H1 (cell line): Measurements from ENCODE around the gene LRRC2. TPM values are rescaled to one million over a fixed set of nuclear protein-coding genes. Genes with fewer than 3 reads are reported as not detected.

Source experiments
- CTCF ChIA-PET: fragments of 300-600 bp; sonication (Branson Sonifier 250); formaldehyde crosslinking; loops from one replicate; lab custom pipeline; 2021; ENCODE audit not compliant: partially characterized antibody; lab: Charles Lee
- POLR2A ChIA-PET: fragments of 300-600 bp; sonication (Branson Sonifier 250); formaldehyde crosslinking; loops from one replicate; lab custom pipeline; 2021; ENCODE audit warnings: inconsistent platforms; ENCODE audit not compliant: partially characterized antibody; lab: Charles Lee
- DNase-seq, 2 experiments: peaks; one replicate each; pipeline versions ENCODE4 v3.0.0 to v3.0.0-alpha.2; 2010 to 2022; ENCODE audit warnings: low spot score in 2 of 2, low read depth in 1 of 2, mixed read lengths in 1 of 2
- FAIRE-seq: peaks from 2 replicates; lab custom pipeline; 2011; peaks lifted over from hg19 to GRCh38; lab: Jason Lieb, UNC
- H2AFZ ChIP-seq: 2 replicates; pipeline ENCODE4 v1.8.1; 2012; ENCODE audit warnings: low read length, inconsistent platforms
- H2AK5ac ChIP-seq: 2 replicates; pipeline ENCODE4 v1.6.1; 2013; ENCODE audit warnings: low read depth, low read length
- H2BK120ac ChIP-seq: replicated peaks from 2 replicates; pipeline ENCODE3; 2013; ENCODE audit warnings: low read depth, low read length, inconsistent platforms
- H2BK12ac ChIP-seq: 2 replicates; pipeline ENCODE4 v1.6.1; 2013; ENCODE audit warnings: low read depth, low read length
- H2BK15ac ChIP-seq: 2 replicates; pipeline ENCODE4 v1.6.1; 2013; ENCODE audit warnings: low read length
- H2BK20ac ChIP-seq: 2 replicates; pipeline ENCODE4 v1.6.1; 2013; ENCODE audit warnings: low read length
- H2BK5ac ChIP-seq: 2 replicates; pipeline ENCODE4 v1.6.1; 2013; ENCODE audit warnings: low read depth, low read length
- H3K14ac ChIP-seq: 2 replicates; pipeline ENCODE4 v1.6.1; 2013; ENCODE audit warnings: inconsistent platforms; ENCODE audit not compliant: insufficient read length
- H3K18ac ChIP-seq: 2 replicates; pipeline ENCODE4 v1.6.1; 2013; ENCODE audit warnings: low read length; ENCODE audit errors: extremely low read depth
- H3K23ac ChIP-seq: 2 replicates; pipeline ENCODE4 v1.6.1; 2013; ENCODE audit warnings: inconsistent platforms; ENCODE audit not compliant: insufficient read length
- H3K23me2 ChIP-seq: 2 replicates; pipeline ENCODE4 v1.6.1; 2013; ENCODE audit warnings: low read depth, low read length
- H3K27ac ChIP-seq: 2 replicates; pipeline ENCODE4 v1.6.1; 2011; ENCODE audit warnings: low read depth, low read length, inconsistent platforms
- H3K27me3 ChIP-seq, 4 experiments: replicated peaks in 1 of 4; 1 replicate in 1 of 4; 2 replicates in 3 of 4; pipeline versions ENCODE4 v1.6.1 to v1.8.1; 2011 to 2013; ENCODE audit warnings: low read length in 3 of 4, mild to moderate bottlenecking in 3 of 4, inconsistent platforms in 2 of 4, mixed read lengths in 2 of 4, moderate library complexity in 1 of 4; ENCODE audit not compliant: control insufficient read depth in 3 of 4, insufficient read depth in 3 of 4; ENCODE audit errors: extremely low read depth in 1 of 4
- H3K36me3 ChIP-seq, 4 experiments: 2 replicates each; pipeline versions ENCODE4 v1.6.1 to v1.8.1; 2011 to 2013; ENCODE audit warnings: mild to moderate bottlenecking in 4 of 4, low read length in 3 of 4, moderate library complexity in 2 of 4, control low read depth in 1 of 4, inconsistent platforms in 1 of 4; ENCODE audit not compliant: insufficient read depth in 4 of 4, control insufficient read depth in 2 of 4
- H3K4ac ChIP-seq: replicated peaks from 2 replicates; pipeline ENCODE3; 2013; ENCODE audit warnings: low read length, low read depth, mixed read lengths, inconsistent platforms; ENCODE audit not compliant: insufficient read length
- H3K4me1 ChIP-seq, 4 experiments: replicated peaks in 1 of 4; 1 replicate in 1 of 4; 2 replicates in 3 of 4; pipeline versions ENCODE4 v1.6.1 to v1.8.1; 2011 to 2013; ENCODE audit warnings: low read length in 3 of 4, inconsistent platforms in 2 of 4, mixed read lengths in 1 of 4; ENCODE audit not compliant: insufficient read depth in 4 of 4, control insufficient read depth in 3 of 4
- H3K4me2 ChIP-seq, 2 experiments: 2 replicates each; pipeline versions ENCODE4 v1.6.1 to v1.8.1; 2011 to 2013; ENCODE audit warnings: low read depth in 2 of 2, low read length in 2 of 2, control low read depth in 1 of 2, inconsistent platforms in 1 of 2, mild to moderate bottlenecking in 1 of 2; ENCODE audit not compliant: insufficient read depth in 1 of 2
- H3K4me3 ChIP-seq, 4 experiments: fragments of 200-600, 300-600 bp in 1 of 4; sonication (generic), shearing (Covaris generic), sonication (Bioruptor Twin) in 1 of 4; 2 replicates each; pipeline versions ENCODE4 v1.5.1 to v1.8.1; 2011 to 2016; ENCODE audit warnings: low read length in 4 of 4, low read depth in 3 of 4, control low read depth in 2 of 4, inconsistent platforms in 2 of 4, mild to moderate bottlenecking in 2 of 4, mixed read lengths in 1 of 4, moderate library complexity in 1 of 4; ENCODE audit not compliant: insufficient read depth in 2 of 4; ENCODE audit errors: extremely low read depth in 1 of 4
- H3K56ac ChIP-seq: replicated peaks from 2 replicates; pipeline ENCODE3; 2013; ENCODE audit warnings: low read depth, mild to moderate bottlenecking, mixed read lengths, low read length, inconsistent platforms; ENCODE audit not compliant: insufficient read length
- H3K79me1 ChIP-seq: 2 replicates; pipeline ENCODE4 v1.6.1; 2013; ENCODE audit warnings: low read depth, low read length, control low read depth
- H3K79me2 ChIP-seq, 2 experiments: 2 replicates each; pipeline versions ENCODE4 v1.6.1 to v1.8.1; 2012 to 2013; ENCODE audit warnings: low read length in 2 of 2, mild to moderate bottlenecking in 2 of 2, inconsistent platforms in 1 of 2; ENCODE audit not compliant: insufficient read depth in 2 of 2, control insufficient read depth in 1 of 2
- H3K9ac ChIP-seq, 4 experiments: replicated peaks in 1 of 4; 1 replicate in 1 of 4; 2 replicates in 3 of 4; pipeline versions ENCODE4 v1.6.1 to v1.8.1; 2011 to 2013; ENCODE audit warnings: low read depth in 3 of 4, low read length in 3 of 4, control low read depth in 2 of 4, mild to moderate bottlenecking in 2 of 4, moderate library complexity in 2 of 4, inconsistent platforms in 1 of 4; ENCODE audit errors: extremely low read depth in 1 of 4
- H3K9me3 ChIP-seq, 2 experiments: 2 replicates each; pipeline versions ENCODE4 v1.6.1 to v1.8.1; 2012 to 2013; ENCODE audit warnings: mild to moderate bottlenecking in 2 of 2, moderate library complexity in 2 of 2, control low read depth in 1 of 2, inconsistent platforms in 1 of 2, low read depth in 1 of 2, low read length in 1 of 2, mixed read lengths in 1 of 2; ENCODE audit not compliant: insufficient read depth in 2 of 2
- H4K20me1 ChIP-seq, 2 experiments: replicated peaks in 1 of 2; 2 replicates each; pipeline versions ENCODE3 to v1.8.1; 2011 to 2013; ENCODE audit warnings: inconsistent platforms in 2 of 2, low read length in 2 of 2, mild to moderate bottlenecking in 1 of 2; ENCODE audit not compliant: insufficient read depth in 2 of 2, control insufficient read depth in 1 of 2
- H4K5ac ChIP-seq: 2 replicates; pipeline ENCODE4 v1.6.1; 2013; ENCODE audit warnings: low read length, low read depth, mixed read lengths, inconsistent platforms; ENCODE audit not compliant: insufficient read length
- H4K8ac ChIP-seq: 2 replicates; pipeline ENCODE4 v1.8.0; 2013; ENCODE audit warnings: mild to moderate bottlenecking, moderate library complexity, low read length, inconsistent platforms; ENCODE audit not compliant: insufficient read depth; ENCODE audit errors: extremely low read depth
- H4K91ac ChIP-seq: replicated peaks from 2 replicates; pipeline ENCODE3; 2013; ENCODE audit warnings: low read length, mixed read lengths, inconsistent platforms; ENCODE audit not compliant: insufficient read length
- CBX5 ChIP-seq: fragments of 300-800, 300-1000 bp; sonication (generic); IDR thresholded peaks from 2 replicates; pipeline ENCODE4 v1.7.1; 2016; ENCODE audit warnings: antibody characterized with exemption, low read length, low read depth
- CBX8 ChIP-seq: fragments of 300-800, 300-1000 bp; sonication (generic); IDR thresholded peaks from 2 replicates; pipeline ENCODE4 v1.7.1; 2016; ENCODE audit warnings: low read depth, low read length, borderline replicate concordance
- CTBP2 ChIP-seq: IDR thresholded peaks from 2 replicates; pipeline ENCODE4 v1.7.0; 2011; ENCODE audit warnings: borderline replicate concordance, mild to moderate bottlenecking, moderate library complexity, mixed read lengths, low read length; ENCODE audit not compliant: insufficient read depth, insufficient read length
- FOSL1 ChIP-seq: IDR thresholded peaks from 2 replicates; pipeline ENCODE4 v1.6.1; 2011; ENCODE audit warnings: mild to moderate bottlenecking, low read depth, low read length, moderate library complexity; ENCODE audit not compliant: insufficient read depth
- HDAC6 ChIP-seq: IDR thresholded peaks from one replicate; pipeline ENCODE4 v1.7.1; 2012; ENCODE audit warnings: low read depth, mild to moderate bottlenecking, inconsistent platforms, low read length, moderate library complexity
- POLR2AphosphoS5 ChIP-seq: IDR thresholded peaks from 2 replicates; pipeline ENCODE4 v1.6.1; 2011; ENCODE audit warnings: low read depth, low read length
- SIRT6 ChIP-seq: IDR thresholded peaks from one replicate; pipeline ENCODE4 v1.7.1; 2012; ENCODE audit warnings: low read length, inconsistent platforms
- TAF7 ChIP-seq: optimal IDR thresholded peaks from 2 replicates; pipeline ENCODE3; 2011; ENCODE audit warnings: low read depth, mild to moderate bottlenecking, inconsistent platforms, low read length, moderate library complexity, borderline replicate concordance
- WGBS, 2 experiments: shearing (Covaris generic) in 1 of 2; methylation state at CpG; one replicate each; pipeline versions ENCODE4 v1.1.6 to v1.1.7; 2013 to 2015; ENCODE audit warnings: low lambda C conversion rate in 2 of 2, mixed read lengths in 2 of 2, inconsistent platforms in 1 of 2, low coverage in 1 of 2, missing lambda C conversion rate in 1 of 2; ENCODE audit not compliant: insufficient replicate concordance in 2 of 2, insufficient coverage in 1 of 2, insufficient read length in 1 of 2; ENCODE audit errors: extremely low coverage in 1 of 2, missing lambda C conversion rate in 1 of 2; 5-methylcytosine and 5-hydroxymethylcytosine counted together
- polyA plus RNA-seq, 7 experiments: library from polyadenylated mRNA; depleted of rRNA in 3 of 7; stranded (reverse) in 5 of 7; unstranded in 2 of 7; fragments of >200 nt in 5 of 7; fragments of 200-250 nt in 2 of 7; gene quantifications; 1 replicate in 5 of 7; 2 replicates in 1 of 7; 4 replicates in 1 of 7; pipeline versions ENCODE4 v1.2.1 to v1.2.3, GENCODE V29; 2011 to 2013; ENCODE audit warnings: missing spikeins in 2 of 7, mixed read lengths in 2 of 7
- total RNA-seq: library from RNA; stranded (reverse); fragmentation: NEBNext Ultra II Directional; extraction: Animal tissue kit (Norgen Biotek cat#: 25700); gene quantifications from 2 replicates; pipeline ENCODE4 v1.2.1, GENCODE V29; 2021

LRRC2 gene
- total and polyA plus RNA-seq, 2 of the 8 experiments (the other 6 are each of a cell fraction or from before 2014, with no cell fraction given): 1.4 to 6.4 TPM

DNA sequence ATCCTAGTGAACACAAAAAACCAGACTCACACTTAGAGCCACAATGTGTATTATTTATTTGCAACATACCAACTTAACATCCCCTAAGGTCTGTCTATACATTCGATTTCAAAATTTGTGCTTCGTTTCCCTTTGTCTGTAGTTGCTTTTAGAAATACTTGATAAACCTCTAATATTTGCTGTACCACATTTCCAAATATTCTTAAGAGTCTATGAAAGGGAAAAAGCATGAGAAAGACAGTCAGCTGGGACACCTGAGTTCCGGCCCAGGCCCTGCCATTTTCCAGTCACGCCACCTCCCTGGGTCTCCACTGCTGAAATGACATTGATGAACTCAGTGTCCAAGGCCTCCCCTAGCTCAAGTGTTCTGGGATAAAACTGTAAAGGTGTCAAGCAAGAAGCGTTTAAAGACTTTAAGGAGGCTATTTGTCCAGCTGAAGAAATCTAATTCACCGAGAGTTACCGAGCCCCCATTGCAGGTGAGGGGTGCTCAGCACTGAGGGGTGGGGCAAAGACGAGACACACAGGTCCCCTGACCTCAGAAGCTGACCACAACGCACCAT is 26.6 kb downstream of the LRRC2 start:
- ChIA-PET POLR2A (interaction anchor here (1.0 to 1.5 kb wide), 5 partner anchors 35 to 47 kb away, joined by 3 to 6 read pairs (median 4); a partner anchor contains a TSS), CTCF (interaction anchor here (1.1 to 1.7 kb wide), 3 partner anchors 13 to 69 kb away, joined by 3 to 8 read pairs (median 4); no protein-coding TSS in a partner anchor)
- H3K79me1 ChIP-seq: no peaks in the 10 kb centered on the region
- H3K9ac ChIP-seq: no peak overlapping the region
- H4K5ac ChIP-seq: no peak overlapping the region
- no peak overlapping the region for H2AK5ac ChIP-seq
- no peak overlapping the region for H3K14ac ChIP-seq
- no peaks in the 10 kb centered on the region for H3K27me3 ChIP-seq
- H4K91ac ChIP-seq: no peak overlapping the region
- no peak overlapping the region for H3K4me2 ChIP-seq
- no peaks in the 10 kb centered on the region for H4K20me1 ChIP-seq
- WGBS, 2 experiments: 93% methylated on average over 9 of the region's 9 CpGs; no CpG with 5 or more reads in 1 of the 2 experiments
- peak overlapping the region; percentile 52 for H2BK20ac ChIP-seq
- no peak overlapping the region for H3K56ac ChIP-seq
- no peak overlapping the region for H2BK12ac ChIP-seq
- no peaks in the 10 kb centered on the region for H3K23me2 ChIP-seq
- no peak overlapping the region for H3K18ac ChIP-seq
- no peak overlapping the region for H2BK120ac ChIP-seq
- no peaks in the 10 kb centered on the region for H3K9me3 ChIP-seq
- no peak for TF ChIP-seq TAF7
- TF ChIP-seq CBX8: no peak
- TF ChIP-seq SIRT6: no peak
- TF ChIP-seq HDAC6: no peak
- no peak for TF ChIP-seq CBX5
- TF ChIP-seq CTBP2: no peak
- no peak for TF ChIP-seq POLR2AphosphoS5
- no peak for TF ChIP-seq FOSL1
- peaks cover 0 to 2% (median 0%) of the 10 kb centered on the region in 4 experiments; a peak in 1 of 8 replicates for H3K36me3 ChIP-seq
- no peak overlapping the region for H3K4ac ChIP-seq
- H4K8ac ChIP-seq: no peak overlapping the region
- H2AFZ ChIP-seq: no peak overlapping the region
- DNase-seq (no peak), FAIRE-seq (no peak)
- H3K79me2 ChIP-seq: no peaks in the 10 kb centered on the region
- H3K27ac ChIP-seq: no peak overlapping the region
- H3K4me1 ChIP-seq: peaks cover 1 to 6% (median 4%) of the 10 kb centered on the region in 4 experiments; a peak in 5 of 7 replicates
- H3K23ac ChIP-seq: no peak overlapping the region
- no peak overlapping the region for H3K4me3 ChIP-seq
- 0 out of 2 replicates have a peak overlapping the region, but pooled peaks have one; percentile 57 for H2BK5ac ChIP-seq
- no peak overlapping the region for H2BK15ac ChIP-seq
